Measurements from ENCODE around the gene HIBCH. TPM values are rescaled to one million over a fixed set of nuclear protein-coding genes. Genes with fewer than 3 reads are reported as not detected.
"Not testable (repeated sequence)": the region's sequence is repeated elsewhere in the genome, so short reads cannot be mapped to it uniquely, and the experiment has no call there.

HIBCH gene
- total RNA-seq, 1 donor from 2014 or later, result 19.4 TPM

DNA sequence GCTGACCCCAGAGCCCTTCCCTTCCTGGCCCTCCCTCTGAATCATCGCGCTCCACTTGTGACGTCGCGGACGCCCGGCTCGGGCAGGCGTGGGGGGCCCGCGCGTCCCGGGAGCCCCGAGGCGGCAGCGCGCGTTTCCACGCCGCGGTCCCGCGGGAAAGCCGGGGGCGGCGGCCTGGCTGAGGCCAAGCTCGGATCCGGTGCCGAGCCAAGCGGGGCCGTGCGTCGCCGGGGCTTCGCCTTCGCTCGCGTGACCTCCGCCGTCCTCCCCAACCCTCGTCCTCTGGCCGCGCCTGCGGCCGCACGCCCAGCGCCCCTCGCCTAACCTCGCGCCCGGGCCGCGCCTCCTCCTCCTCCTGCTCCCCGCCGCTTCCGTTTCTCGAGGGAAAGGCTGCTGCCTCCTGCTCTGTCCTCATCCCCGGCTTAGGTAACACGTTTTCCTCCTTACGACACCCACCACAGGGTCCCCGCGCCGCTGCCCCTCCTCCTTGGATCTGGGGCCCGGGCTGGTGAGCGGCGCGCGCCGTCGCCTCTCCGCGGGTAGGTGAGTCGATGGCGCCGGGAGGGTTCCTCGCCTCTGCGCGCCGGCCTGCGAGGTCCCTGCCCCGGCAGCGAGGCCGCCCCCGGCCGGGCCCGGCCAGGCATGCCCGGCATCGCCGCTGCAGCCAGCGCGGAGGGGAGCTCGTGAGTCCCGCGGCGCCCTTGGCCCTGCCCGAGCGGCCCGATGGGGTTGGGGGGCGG is 24.1 kb upstream of the HIBCH start, which contains the start of gene INPP1:
INPP1 (plus strand) TSS at position 54 of the 740 bp plus-strand sequence. CDS start 16,514 bp downstream, outside the sequence.
- no peak for DNase-seq (ENCODE audit: extremely low read depth, low read depth, low spot score)

DNA sequence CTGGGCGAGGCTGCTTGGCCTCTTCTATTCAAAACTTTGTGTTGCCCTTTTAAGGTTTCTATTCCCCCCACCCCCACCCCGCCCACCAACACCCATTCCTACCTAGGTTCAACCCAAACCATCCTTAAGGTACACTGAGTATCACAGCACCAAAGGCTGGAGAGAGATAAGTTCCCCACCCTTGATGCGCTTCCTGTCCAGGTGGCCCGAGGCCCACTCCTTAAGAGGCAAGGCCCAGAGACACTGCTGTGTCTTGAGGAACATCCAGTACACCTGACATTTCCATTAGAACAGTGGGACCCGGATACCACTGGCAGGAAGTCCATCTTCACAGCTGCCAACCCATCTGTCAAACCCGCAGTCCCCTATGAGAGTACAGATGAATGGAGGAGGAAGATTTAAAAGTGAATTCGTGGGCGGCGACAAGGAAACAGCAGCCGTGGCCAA is 23.5 kb upstream of the HIBCH start:
- DNase-seq (ENCODE audit: extremely low read depth, low read depth, low spot score), result no peak

DNA sequence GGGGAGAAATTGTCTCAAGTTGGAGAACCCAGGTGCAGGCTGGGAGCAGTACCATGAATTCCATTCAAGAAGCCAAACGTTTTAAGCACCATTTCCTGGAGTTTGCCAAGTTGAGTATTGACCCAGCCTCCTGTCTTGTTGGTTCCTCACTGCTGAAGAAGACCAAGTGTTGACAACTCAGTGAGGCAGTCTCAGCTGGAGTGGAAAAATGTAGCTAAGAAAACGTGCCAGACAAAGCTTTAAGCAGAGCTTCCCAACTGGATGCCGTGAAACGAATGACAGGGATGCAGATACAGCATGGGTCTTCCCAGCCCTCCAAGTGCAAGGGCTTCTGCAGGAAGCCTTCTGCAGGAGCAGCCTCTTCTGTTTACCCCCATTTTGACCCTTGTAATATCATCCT is 23.0 kb upstream of the HIBCH start:
- no peak for DNase-seq (ENCODE audit: extremely low read depth, low read depth, low spot score)

GRCh38 chr2:190340369-190340768 is 20.7 kb upstream of the HIBCH start:
- DNase-seq (ENCODE audit: extremely low read depth, low read depth, low spot score), result no peak

DNA sequence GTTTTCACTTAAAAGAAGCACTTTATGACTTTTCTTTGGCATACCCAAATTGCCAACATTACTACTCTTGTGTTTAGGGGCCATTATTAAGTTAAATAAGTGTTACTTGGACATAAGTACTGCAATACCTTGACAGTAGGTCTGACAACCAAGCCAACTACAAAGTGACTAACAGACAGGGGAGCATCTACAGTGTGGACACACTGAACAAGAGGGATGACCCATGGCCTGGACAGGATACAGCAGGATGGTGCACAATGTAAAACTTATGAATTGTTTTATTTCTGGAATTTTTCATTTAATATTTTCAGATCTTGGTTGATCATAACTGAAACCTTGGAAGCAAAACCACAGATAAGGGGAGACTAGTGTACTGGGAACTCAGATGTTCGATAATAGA is 19.8 kb upstream of the HIBCH start:
- DNase-seq (ENCODE audit: extremely low read depth, low read depth, low spot score), result no peak

DNA sequence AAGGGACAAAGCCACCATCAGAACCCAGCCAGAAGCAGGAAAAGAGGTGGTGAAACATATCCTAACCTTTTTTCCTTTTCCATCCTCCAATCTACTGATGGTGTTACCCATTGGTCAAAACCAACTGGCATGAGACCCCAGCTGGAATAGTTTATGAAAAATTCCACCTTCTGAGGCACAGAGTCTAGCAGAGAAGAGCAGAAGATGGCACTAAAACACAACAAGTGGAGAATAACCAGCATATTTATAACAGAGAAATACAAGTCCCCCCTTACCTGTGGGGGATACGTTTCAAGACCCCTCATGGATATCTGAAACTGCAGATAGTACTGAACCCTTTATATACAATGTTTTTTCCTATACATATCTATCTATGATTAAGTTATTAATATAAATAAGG is 18.8 kb upstream of the HIBCH start:
- DNase-seq (ENCODE audit: extremely low read depth, low read depth, low spot score), result no peak

DNA sequence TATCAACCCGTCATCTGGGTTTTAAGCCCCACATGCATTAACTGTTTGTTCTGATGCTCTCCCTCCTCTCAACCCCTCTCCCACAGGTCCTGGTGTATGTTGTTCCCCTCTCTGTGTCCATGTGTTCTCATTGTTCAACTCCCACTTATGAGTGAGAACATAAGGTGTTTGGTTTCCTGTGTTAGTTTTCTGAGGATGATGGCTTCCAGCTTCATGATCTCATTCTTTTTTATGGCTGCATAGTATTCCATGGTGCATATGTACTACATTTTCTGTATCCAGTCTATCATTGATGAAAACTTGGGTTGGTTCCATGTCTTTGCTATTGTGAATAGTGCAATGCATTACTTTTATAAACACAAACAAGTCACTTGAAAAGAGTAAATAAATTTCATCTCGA is 16.8 kb upstream of the HIBCH start:
- DNase-seq (ENCODE audit: extremely low read depth, low read depth, low spot score), result no peak

- not testable (repeated sequence) for DNase-seq (ENCODE audit: extremely low read depth, low read depth, low spot score)
These were observed 16.0 kb upstream of the HIBCH start for GRCh38 chr2:190335584-190335983.

- DNase-seq (ENCODE audit: extremely low read depth, low read depth, low spot score), result no peak
These were observed 15.6 kb upstream of the HIBCH start for GRCh38 chr2:190335225-190335559.

DNA sequence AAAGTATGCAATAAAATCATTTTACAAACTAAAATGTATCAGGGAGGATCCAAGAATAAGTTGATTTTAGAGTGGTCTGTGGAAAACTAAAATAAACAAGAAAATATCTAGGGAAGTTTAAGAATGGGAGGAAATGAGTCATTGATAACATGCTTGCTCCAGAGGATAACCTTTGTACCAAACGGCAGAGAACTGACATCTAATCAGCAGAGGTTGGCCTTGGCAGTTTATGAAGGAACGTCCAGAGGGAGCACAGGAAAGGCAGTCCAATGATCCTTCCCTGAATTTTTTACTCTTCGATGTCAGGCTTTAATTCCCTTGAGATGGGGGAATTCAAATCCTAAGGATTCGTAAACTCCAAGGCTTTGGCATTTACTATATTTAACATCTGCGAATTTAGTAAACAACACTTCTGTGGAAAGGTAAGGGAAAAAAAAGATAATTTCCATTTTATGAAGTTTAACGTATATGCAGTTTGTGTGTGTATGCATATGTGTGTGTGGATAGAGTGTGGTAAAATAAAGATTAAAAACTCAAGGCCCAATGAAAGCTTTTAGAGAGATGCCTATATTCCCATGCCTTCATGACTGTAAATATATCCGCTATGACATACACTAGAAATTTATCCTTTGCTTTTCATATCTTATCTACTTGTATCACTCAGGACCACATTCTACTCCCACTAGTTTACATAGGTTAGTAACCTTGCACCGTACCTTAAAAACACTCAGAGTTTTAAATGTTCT is 15.0 kb upstream of the HIBCH start:
- DNase-seq (ENCODE audit: extremely low read depth, low read depth, low spot score), result peak; percentile 84

DNA sequence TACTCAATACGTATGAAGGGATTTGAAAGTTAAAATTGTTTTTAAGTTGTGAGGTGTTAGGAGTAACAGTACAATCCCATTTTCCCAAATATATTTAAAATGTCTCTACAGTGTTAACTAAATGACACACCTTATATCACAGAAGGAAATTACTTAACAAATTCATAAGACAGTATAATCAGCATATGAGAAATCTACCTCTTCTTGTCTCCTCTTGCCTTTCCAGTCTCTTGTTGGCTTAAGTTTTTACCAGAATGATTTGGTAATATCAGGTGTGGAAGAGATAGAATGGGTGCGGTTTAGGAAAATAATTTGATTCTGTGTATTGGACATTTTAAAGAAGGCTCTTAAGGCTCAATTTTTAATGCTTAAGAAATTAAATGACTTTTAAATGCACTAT is 14.3 kb upstream of the HIBCH start:
- no peak for DNase-seq (ENCODE audit: extremely low read depth, low read depth, low spot score)

- no peak for DNase-seq (ENCODE audit: extremely low read depth, low read depth, low spot score)
These were observed 13.8 kb upstream of the HIBCH start for GRCh38 chr2:190333395-190333794.

DNA sequence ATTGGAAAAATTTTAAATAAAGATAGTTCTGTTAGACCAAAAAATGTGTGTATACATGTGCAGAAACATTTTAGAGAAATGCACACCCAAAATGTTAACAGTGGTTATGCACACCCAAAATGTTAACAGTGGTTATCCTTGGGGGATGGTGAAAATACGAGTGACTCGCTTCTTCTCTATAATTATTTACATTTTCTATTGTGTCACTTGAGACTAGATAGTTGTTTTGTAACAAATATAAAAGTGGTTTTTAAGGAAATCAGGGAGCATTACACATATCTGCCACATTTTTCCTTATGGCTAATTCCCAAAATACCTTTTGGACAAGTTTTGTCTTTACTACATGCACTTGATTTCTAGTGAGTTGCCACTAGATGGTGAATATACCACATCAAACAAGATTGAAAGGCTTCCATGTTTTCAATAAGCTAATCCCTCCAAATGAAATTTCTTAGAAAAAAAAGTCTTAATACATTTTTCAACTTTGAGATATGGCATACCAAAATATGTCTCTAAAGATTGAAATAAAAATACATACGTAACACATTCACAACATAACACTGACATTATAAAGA is 9.0 kb upstream of the HIBCH start:
- DNase-seq (ENCODE audit: extremely low read depth, low read depth, low spot score), result no peak

GRCh38 chr2:190327867-190328572 is 8.4 kb upstream of the HIBCH start:
- DNase-seq (ENCODE audit: extremely low read depth, low read depth, low spot score), result no peak

GRCh38 chr2:190325588-190325987 is 6.0 kb upstream of the HIBCH start:
- no peak for DNase-seq (ENCODE audit: extremely low read depth, low read depth, low spot score)

DNA sequence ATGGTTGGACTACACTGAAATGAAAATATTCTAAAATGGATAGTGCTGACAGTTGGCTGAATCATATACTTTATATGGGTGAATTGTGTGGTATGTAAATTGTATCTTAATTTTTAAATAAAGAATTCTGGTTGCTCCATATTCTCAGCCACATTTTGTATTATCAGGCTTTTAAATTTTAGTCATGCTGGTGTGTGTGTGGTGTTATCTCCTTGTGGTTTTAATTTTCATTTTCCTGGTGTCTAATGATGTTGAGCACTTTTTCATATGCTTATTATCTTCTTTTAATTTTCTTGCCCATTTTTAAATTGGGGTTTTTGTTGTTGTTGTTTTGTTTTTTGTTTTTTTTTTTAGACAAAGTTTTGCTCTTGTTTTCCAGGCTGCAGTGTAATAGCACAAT is 3.8 kb upstream of the HIBCH start:
- DNase-seq (ENCODE audit: extremely low read depth, low read depth, low spot score), result no peak

DNA sequence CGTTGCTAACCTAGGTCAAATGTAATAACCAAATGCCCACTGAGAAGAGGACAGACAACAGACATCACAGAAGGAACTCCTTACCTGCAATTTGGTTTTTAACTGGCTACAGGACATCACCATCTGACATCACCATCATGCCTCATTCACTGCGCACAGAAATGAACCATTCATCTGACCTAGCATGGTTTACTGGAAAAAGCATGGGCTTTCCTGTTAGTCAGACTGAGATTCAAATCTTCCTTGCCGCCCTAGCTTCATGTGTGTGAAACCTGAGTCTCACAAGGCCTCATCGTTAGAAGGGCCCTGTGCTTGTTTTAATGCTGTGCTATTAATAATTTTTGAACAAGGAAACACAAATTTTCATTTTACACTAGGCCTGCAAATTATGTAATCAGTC is 1.1 kb upstream of the HIBCH start:
- no peak for DNase-seq (ENCODE audit: extremely low read depth, low read depth, low spot score)

DNA sequence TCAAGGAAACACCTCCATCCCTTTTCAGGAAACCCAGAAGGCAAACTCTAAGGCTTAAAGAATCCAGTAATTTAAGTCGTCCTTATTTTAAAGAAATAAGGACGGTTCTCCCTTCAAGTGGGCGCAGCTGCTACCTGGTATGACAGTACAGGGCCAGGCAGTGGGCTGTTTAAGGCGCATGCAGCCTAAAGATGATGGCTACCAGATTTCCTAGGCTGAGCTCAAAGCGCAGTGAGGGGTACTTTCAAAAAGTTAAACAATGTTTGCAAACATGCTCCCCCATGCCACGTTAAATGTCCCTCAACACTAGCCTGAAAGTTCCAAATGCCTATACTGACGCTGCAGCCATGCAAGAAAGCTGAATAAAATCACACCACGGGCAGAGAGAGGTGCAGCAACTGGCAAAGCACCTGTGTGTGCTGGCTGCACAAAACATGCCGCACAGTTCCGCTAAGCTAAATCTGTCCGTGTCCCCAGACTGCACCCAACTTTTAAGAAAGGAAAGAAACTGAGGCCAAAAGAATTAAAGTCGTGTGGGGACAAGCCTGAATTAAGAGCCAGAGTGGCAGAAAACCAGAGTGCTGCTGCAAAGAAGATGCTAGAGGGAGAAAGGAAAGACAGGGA is 583 bp downstream of the HIBCH start:
- DNase-seq (ENCODE audit: extremely low read depth, low read depth, low spot score), result no peak

- no peak for DNase-seq (ENCODE audit: extremely low read depth, low read depth, low spot score)
These were observed 1.1 kb downstream of the HIBCH start for GRCh38 chr2:190318514-190318913.

GRCh38 chr2:190315273-190315672 is 4.4 kb downstream of the HIBCH start:
- no peak for DNase-seq (ENCODE audit: extremely low read depth, low read depth, low spot score)

DNA sequence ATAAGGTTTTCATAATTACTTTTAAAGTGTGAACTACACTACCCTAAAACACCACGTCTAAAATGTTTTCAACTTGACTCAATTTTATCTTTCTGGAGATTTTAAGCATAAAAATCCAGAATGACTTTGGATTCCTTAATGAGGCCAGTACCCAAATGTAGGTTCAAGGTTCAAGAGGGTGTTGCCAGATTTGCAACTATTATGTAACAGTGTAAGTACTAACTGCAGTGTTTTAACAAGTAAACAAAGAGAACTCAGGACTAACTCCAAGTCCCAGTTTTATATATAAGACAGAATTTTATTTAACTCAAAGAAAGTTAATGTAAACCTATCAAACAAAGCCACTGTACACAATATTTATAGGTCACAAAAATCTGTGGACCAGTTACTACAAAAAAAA is 5.7 kb downstream of the HIBCH start:
- DNase-seq (ENCODE audit: extremely low read depth, low read depth, low spot score), result no peak

Data from glomerular endothelial cell (primary cell).